SK-N-SH (cell line): ENCODE measurements around the gene DHODH. TPM values are rescaled to one million over a fixed set of nuclear protein-coding genes. Genes with fewer than 3 reads are reported as not detected.

Experiments
- CTCF ChIA-PET: fragments of 300-600, 350-600 bp; formaldehyde crosslinking; extraction: SDS; loops from one replicate; lab custom pipeline; 2021; lab: Yijun Ruan, JAX
- POLR2A ChIA-PET: fragments of 350-600 bp; sonication (Branson Sonifier 250); formaldehyde crosslinking; extraction: SDS; loops from one replicate; lab custom pipeline; 2020; ENCODE audit warnings: antibody characterized with exemption, inconsistent platforms; lab: Yijun Ruan, JAX
- DNase-seq: peaks from one replicate; pipeline ENCODE4 v3.0.0; 2012
- H2AFZ ChIP-seq: fragments of 200-600 bp; sonication (generic); 2 replicates; pipeline ENCODE4 v1.8.1; 2016; ENCODE audit warnings: antibody characterized with exemption, mild to moderate bottlenecking, low read depth
- H3F3A ChIP-seq: fragments of 200-600 bp; sonication (generic); replicated peaks from 2 replicates; pipeline ENCODE3; 2016; ENCODE audit warnings: antibody characterized with exemption, mild to moderate bottlenecking; ENCODE audit not compliant: insufficient read depth
- H3K27ac ChIP-seq, 2 experiments: fragments of 200-500 bp in 1 of 2; fragments of 200-600 bp in 1 of 2; sonication (Bioruptor generic) in 1 of 2; sonication (generic), shearing (Covaris generic) in 1 of 2; 2 replicates each; pipeline versions ENCODE4 v1.5.1 to v1.6.1; 2014 to 2016; ENCODE audit warnings: low read depth in 2 of 2, inconsistent platforms in 1 of 2, low read length in 1 of 2, mild to moderate bottlenecking in 1 of 2, mixed read lengths in 1 of 2
- H3K27me3 ChIP-seq: fragments of 200-600 bp; sonication (generic), shearing (Covaris generic); 2 replicates; pipeline ENCODE4 v1.6.1; 2016; ENCODE audit warnings: mixed run types; ENCODE audit not compliant: insufficient read depth
- H3K36me3 ChIP-seq, 2 experiments: fragments of 200-500 bp in 1 of 2; fragments of 200-600 bp in 1 of 2; sonication (Bioruptor generic) in 1 of 2; sonication (generic) in 1 of 2; replicated peaks in 1 of 2; 2 replicates each; pipeline versions ENCODE3 to v1.5.1; 2014 to 2016; ENCODE audit warnings: low read length in 1 of 2, mild to moderate bottlenecking in 1 of 2; ENCODE audit not compliant: insufficient read depth in 2 of 2, control insufficient read depth in 1 of 2
- H3K4me1 ChIP-seq, 2 experiments: fragments of 200-500 bp in 1 of 2; fragments of 200-600 bp in 1 of 2; sonication (Bioruptor generic) in 1 of 2; sonication (generic), shearing (Covaris generic) in 1 of 2; 2 replicates each; pipeline versions ENCODE4 v1.5.1 to v1.6.1; 2014 to 2016; ENCODE audit warnings: low read depth in 1 of 2, low read length in 1 of 2, mixed run types in 1 of 2; ENCODE audit not compliant: insufficient read depth in 2 of 2, control insufficient read depth in 1 of 2
- H3K4me2 ChIP-seq: fragments of 200-600 bp; sonication (generic), shearing (Covaris generic); 2 replicates; pipeline ENCODE4 v1.6.1; 2017; ENCODE audit warnings: mixed run types
- H3K4me3 ChIP-seq, 2 experiments: fragments of 200-500 bp in 1 of 2; fragments of 200-600 bp in 1 of 2; sonication (Bioruptor generic) in 1 of 2; sonication (generic), shearing (Covaris generic) in 1 of 2; 2 replicates each; pipeline versions ENCODE4 v1.5.1 to v1.8.1; 2014 to 2016; ENCODE audit warnings: low read depth in 2 of 2, inconsistent platforms in 1 of 2, low read length in 1 of 2, mild to moderate bottlenecking in 1 of 2, mixed read lengths in 1 of 2, moderate library complexity in 1 of 2
- H3K79me2 ChIP-seq: fragments of 200-600 bp; sonication (generic); 2 replicates; pipeline ENCODE4 v1.8.1; 2017; ENCODE audit warnings: mild to moderate bottlenecking; ENCODE audit not compliant: insufficient read depth
- H3K9ac ChIP-seq: fragments of 200-600 bp; sonication (generic); 2 replicates; pipeline ENCODE4 v1.6.1; 2017; ENCODE audit warnings: mixed run types
- H3K9me2 ChIP-seq: fragments of 200-600 bp; sonication (generic); 2 replicates; pipeline ENCODE4 v1.6.1; 2017; ENCODE audit warnings: mixed run types
- H3K9me3 ChIP-seq: fragments of 200-600 bp; sonication (generic); 2 replicates; pipeline ENCODE4 v1.6.1; 2017; ENCODE audit warnings: mixed run types, mild to moderate bottlenecking, moderate library complexity
- H4K20me1 ChIP-seq: fragments of 200-600 bp; sonication (generic); 2 replicates; pipeline ENCODE4 v1.6.1; 2017; ENCODE audit warnings: mild to moderate bottlenecking, mixed run types; ENCODE audit not compliant: insufficient read depth
- EP300 ChIP-seq, 2 experiments: IDR thresholded peaks; 2 replicates each; pipeline versions ENCODE4 v1.4.0 to v1.6.1; 2012; ENCODE audit warnings: borderline replicate concordance in 1 of 2, low read depth in 1 of 2, low read length in 1 of 2
- FOSL2 ChIP-seq: IDR thresholded peaks from 2 replicates; pipeline ENCODE4 v1.4.0; 2012; ENCODE audit warnings: low read depth, mild to moderate bottlenecking, moderate library complexity, borderline replicate concordance
- FOXJ3 ChIP-seq: sonication (generic); formaldehyde crosslinking; IDR thresholded peaks from 2 replicates; pipeline ENCODE4 v1.5.1; 2020; ENCODE audit warnings: mild to moderate bottlenecking, missing genetic modification reagents
- FOXM1 ChIP-seq: IDR thresholded peaks from 2 replicates; pipeline ENCODE4 v1.4.0; 2012; ENCODE audit warnings: low read depth, mild to moderate bottlenecking
- GATA2 ChIP-seq: sonication (generic); formaldehyde crosslinking; IDR thresholded peaks from 2 replicates; pipeline ENCODE4 v1.5.0; 2020; ENCODE audit warnings: mild to moderate bottlenecking, missing genetic modification reagents
- JUND ChIP-seq: IDR thresholded peaks from 2 replicates; pipeline ENCODE4 v1.4.0; 2012
- MEF2A ChIP-seq: IDR thresholded peaks from 2 replicates; pipeline ENCODE4 v1.4.0; 2012; ENCODE audit warnings: low read depth, borderline replicate concordance
- MXI1 ChIP-seq: IDR thresholded peaks from 2 replicates; pipeline ENCODE4 v1.6.1; 2012; ENCODE audit warnings: mild to moderate bottlenecking, low read depth, low read length, improper control_type of control experiment
- NFIC ChIP-seq: IDR thresholded peaks from 2 replicates; pipeline ENCODE4 v1.4.0; 2012; ENCODE audit warnings: borderline replicate concordance
- POLR2AphosphoS5 ChIP-seq: IDR thresholded peaks from 2 replicates; pipeline ENCODE4 v1.6.1; 2012; ENCODE audit warnings: low read depth, low read length
- TAF1 ChIP-seq: IDR thresholded peaks from 2 replicates; pipeline ENCODE4 v1.6.1; 2012; ENCODE audit warnings: low read depth, mild to moderate bottlenecking, low read length, moderate library complexity, borderline replicate concordance
- YY1 ChIP-seq: IDR thresholded peaks from 2 replicates; pipeline ENCODE4 v1.4.0; 2012; ENCODE audit warnings: low read depth, mild to moderate bottlenecking
- WGBS: methylation state at CpG from one replicate; pipeline ENCODE4 v1.1.6; 2017; ENCODE audit warnings: low lambda C conversion rate; 5-methylcytosine and 5-hydroxymethylcytosine counted together
- polyA plus RNA-seq, 3 experiments: library from polyadenylated mRNA; depleted of rRNA; stranded (reverse); fragments of >200 nt; gene quantifications; 2 replicates each; pipeline ENCODE4 v1.2.3, GENCODE V29; 2012
- TF ChIP-seq, protein P1 (sequence below): IDR thresholded peaks from 2 replicates; pipeline ENCODE4 v1.4.0; 2012; ENCODE audit warnings: low read depth, borderline replicate concordance
- TF ChIP-seq, protein P2 (sequence below): fragments of 200-600 bp; sonication (generic); IDR thresholded peaks from 2 replicates; pipeline ENCODE4 v1.6.1; 2017; ENCODE audit warnings: antibody characterized with exemption, mild to moderate bottlenecking, moderate library complexity
- TF ChIP-seq, protein P3 (sequence below): fragments of 150-350 bp; IDR thresholded peaks from 2 replicates; pipeline ENCODE4 v1.6.1; 2017; ENCODE audit warnings: antibody characterized with exemption, low read length, low read depth, borderline replicate concordance
- TF ChIP-seq, protein P4 (sequence below): IDR thresholded peaks from 2 replicates; pipeline ENCODE4 v1.4.0; 2012; ENCODE audit warnings: low read depth
- TF ChIP-seq, protein P5 (sequence below): IDR thresholded peaks from 2 replicates; pipeline ENCODE4; 2012

DHODH gene
- polyA plus RNA-seq, 1 of the 3 experiments (the other 2 are of a cell fraction), result 10.9 TPM

DNA sequence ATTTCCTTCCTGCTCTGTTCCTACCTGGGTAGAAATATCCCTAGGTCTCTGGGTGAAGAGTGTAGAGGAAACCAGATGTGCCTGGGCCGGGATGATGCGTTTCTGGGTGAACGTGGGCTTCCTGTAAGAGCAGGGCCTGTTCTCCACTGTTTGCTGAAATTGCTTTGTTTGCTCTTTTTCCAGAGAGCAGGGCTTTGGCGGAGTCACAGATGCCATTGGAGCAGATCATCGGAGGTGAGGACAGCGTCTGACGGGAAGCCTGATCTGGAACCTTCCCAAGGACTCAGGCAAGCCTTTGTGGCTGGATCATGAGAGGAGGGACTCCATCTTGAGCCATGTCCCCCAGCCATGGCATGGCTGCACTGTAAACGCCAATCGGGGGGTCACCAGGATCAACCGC lies 15.4 kb downstream of the DHODH start:
- Histone ChIP-seq H3K4me1 (no peaks in the 10 kb centered on the region), H3K9me2 (no peaks in the 10 kb centered on the region), H4K20me1 (no peaks in the 10 kb centered on the region), H3K9me3 (no peaks in the 10 kb centered on the region), H3F3A (no peaks in the 10 kb centered on the region), H3K4me3 (no peak overlapping the region), H3K79me2 (no peaks in the 10 kb centered on the region), H3K27ac (no peak overlapping the region), H3K27me3 (no peaks in the 10 kb centered on the region), H2AFZ (no peak overlapping the region), H3K36me3 (peaks cover 0 to 30% of the 10 kb centered on the region in 2 experiments), H3K9ac (no peak overlapping the region), H3K4me2 (no peak overlapping the region)
- 92% methylated on average over 4 of the region's 10 CpGs for WGBS
- POLR2A ChIA-PET, result no interaction called here
- no peak for DNase-seq
- TF ChIP-seq FOXM1, result no peak
- TF ChIP-seq, protein P1, sequence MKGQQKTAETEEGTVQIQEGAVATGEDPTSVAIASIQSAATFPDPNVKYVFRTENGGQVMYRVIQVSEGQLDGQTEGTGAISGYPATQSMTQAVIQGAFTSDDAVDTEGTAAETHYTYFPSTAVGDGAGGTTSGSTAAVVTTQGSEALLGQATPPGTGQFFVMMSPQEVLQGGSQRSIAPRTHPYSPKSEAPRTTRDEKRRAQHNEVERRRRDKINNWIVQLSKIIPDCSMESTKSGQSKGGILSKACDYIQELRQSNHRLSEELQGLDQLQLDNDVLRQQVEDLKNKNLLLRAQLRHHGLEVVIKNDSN, result no peak
- TF ChIP-seq, protein P2, sequence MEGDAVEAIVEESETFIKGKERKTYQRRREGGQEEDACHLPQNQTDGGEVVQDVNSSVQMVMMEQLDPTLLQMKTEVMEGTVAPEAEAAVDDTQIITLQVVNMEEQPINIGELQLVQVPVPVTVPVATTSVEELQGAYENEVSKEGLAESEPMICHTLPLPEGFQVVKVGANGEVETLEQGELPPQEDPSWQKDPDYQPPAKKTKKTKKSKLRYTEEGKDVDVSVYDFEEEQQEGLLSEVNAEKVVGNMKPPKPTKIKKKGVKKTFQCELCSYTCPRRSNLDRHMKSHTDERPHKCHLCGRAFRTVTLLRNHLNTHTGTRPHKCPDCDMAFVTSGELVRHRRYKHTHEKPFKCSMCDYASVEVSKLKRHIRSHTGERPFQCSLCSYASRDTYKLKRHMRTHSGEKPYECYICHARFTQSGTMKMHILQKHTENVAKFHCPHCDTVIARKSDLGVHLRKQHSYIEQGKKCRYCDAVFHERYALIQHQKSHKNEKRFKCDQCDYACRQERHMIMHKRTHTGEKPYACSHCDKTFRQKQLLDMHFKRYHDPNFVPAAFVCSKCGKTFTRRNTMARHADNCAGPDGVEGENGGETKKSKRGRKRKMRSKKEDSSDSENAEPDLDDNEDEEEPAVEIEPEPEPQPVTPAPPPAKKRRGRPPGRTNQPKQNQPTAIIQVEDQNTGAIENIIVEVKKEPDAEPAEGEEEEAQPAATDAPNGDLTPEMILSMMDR, result no peak
- no peak for TF ChIP-seq POLR2AphosphoS5
- no peak for TF ChIP-seq EP300 (IDR thresholded peaks at IDR 0.05; ENCODE audit: borderline replicate concordance in 1 of 2, low read depth in 1 of 2, low read length in 1 of 2)
- TF ChIP-seq FOSL2, result no peak
- TF ChIP-seq JUND, result no peak
- TF ChIP-seq MEF2A, result no peak
- no peak for TF ChIP-seq FOXJ3 (CRISPR knock-in tag)
- CTCF ChIA-PET, result no interaction called here

DNA sequence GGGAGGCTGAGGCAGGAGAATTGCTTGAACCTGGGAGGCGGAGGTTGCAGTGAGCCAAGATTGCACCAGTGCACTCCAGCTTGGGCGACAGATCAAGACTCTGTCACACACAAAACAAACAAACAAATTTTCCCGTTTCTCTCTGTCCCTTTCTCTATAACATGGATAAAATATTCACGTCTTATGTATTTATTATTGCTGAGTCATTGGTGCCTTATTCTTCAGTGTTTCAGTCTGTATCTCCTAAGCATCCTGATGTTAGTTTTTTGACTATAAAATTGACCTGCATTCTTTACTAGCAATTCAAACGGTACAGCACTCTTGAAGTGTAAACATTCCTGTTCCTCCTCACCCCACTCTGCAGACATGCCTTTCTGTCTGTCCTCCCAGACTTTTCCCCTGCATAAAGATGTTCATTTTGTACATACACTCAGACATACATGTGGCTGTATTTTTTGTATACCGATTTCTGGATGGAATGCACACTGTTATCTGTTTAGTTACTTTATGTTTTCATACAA lies 16.4 kb downstream of the DHODH start:
- TF ChIP-seq, protein P2, result no peak
- TF ChIP-seq TAF1 (no peak), GATA2 (CRISPR knock-in tag) (no peak), FOXJ3 (CRISPR knock-in tag) (no peak), FOSL2 (no peak), MXI1 (no peak), NFIC (no peak), YY1 (no peak)
- TF ChIP-seq, protein P3, sequence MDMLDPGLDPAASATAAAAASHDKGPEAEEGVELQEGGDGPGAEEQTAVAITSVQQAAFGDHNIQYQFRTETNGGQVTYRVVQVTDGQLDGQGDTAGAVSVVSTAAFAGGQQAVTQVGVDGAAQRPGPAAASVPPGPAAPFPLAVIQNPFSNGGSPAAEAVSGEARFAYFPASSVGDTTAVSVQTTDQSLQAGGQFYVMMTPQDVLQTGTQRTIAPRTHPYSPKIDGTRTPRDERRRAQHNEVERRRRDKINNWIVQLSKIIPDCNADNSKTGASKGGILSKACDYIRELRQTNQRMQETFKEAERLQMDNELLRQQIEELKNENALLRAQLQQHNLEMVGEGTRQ, result no peak
- TF ChIP-seq, protein P4, sequence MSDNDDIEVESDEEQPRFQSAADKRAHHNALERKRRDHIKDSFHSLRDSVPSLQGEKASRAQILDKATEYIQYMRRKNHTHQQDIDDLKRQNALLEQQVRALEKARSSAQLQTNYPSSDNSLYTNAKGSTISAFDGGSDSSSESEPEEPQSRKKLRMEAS, result no peak
- TF ChIP-seq, protein P5, sequence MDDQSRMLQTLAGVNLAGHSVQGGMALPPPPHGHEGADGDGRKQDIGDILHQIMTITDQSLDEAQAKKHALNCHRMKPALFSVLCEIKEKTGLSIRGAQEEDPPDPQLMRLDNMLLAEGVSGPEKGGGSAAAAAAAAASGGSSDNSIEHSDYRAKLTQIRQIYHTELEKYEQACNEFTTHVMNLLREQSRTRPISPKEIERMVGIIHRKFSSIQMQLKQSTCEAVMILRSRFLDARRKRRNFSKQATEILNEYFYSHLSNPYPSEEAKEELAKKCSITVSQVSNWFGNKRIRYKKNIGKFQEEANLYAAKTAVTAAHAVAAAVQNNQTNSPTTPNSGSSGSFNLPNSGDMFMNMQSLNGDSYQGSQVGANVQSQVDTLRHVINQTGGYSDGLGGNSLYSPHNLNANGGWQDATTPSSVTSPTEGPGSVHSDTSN, result no peak
- Histone ChIP-seq H2AFZ (no peak overlapping the region), H3K4me3 (no peak overlapping the region), H3K9ac (no peak overlapping the region), H3K27me3 (no peaks in the 10 kb centered on the region), H3K36me3 (peaks cover 0 to 30% of the 10 kb centered on the region in 2 experiments), H3F3A (no peaks in the 10 kb centered on the region), H3K9me3 (no peaks in the 10 kb centered on the region), H3K4me2 (no peak overlapping the region), H3K4me1 (no peaks in the 10 kb centered on the region), H3K79me2 (no peaks in the 10 kb centered on the region), H3K27ac (no peak overlapping the region), H3K9me2 (no peaks in the 10 kb centered on the region), H4K20me1 (no peaks in the 10 kb centered on the region)
- no peak for DNase-seq
- ChIA-PET POLR2A (no interaction called here), CTCF (no interaction called here)
- WGBS, result 74% methylated on average over 6 of the region's 6 CpGs
